ENCODE measurements around the gene CELA3A. TPM values are rescaled to one million over a fixed set of nuclear protein-coding genes. Genes with fewer than 3 reads are reported as not detected.
"Not testable (repeated sequence)": the region's sequence is repeated elsewhere in the genome, so short reads cannot be mapped to it uniquely, and the experiment has no call there.

CELA3A gene
- polyA plus RNA-seq, 2 donors, result 0.47 to 2.6 TPM

DNA sequence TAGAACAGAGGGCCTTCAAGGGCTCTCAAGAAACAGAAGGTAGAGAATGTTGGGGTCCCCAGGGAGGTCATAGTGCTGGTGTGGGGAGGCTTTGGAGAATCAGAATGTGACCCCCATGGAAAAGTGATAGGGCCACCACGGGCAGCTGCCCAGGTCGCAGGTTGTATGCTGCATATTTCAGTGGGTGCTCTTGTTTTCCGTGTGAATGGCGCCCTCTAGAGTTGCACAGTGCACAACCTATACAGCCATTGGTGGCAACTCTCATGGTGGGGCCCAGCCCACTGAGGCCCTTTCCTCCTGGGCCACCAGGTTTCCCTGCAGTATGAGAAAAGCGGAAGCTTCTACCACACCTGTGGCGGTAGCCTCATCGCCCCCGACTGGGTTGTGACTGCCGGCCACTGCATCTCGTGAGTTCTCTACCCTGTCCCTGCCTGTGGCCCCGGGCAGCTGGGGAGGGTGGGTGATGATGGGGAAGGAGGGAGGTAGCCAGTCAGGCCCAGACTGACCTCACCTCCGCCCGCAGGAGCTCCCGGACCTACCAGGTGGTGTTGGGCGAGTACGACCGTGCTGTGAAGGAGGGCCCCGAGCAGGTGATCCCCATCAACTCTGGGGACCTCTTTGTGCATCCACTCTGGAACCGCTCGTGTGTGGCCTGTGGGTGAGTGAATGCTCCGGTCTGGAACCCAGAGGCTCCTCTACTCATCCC lies 20.8 kb upstream of the CELA3A start:
- H3K27me3 ChIP-seq (ENCODE audit: control insufficient read depth in 1 of 2, insufficient read depth in 2 of 2, low read length in 2 of 2); H3K27ac ChIP-seq (ENCODE audit: low read depth in 2 of 2, low read length in 1 of 2); H3K9me3 ChIP-seq (ENCODE audit: control insufficient read depth in 2 of 2, insufficient read depth in 1 of 2, low read depth in 1 of 2, low read length in 1 of 2); H3K4me3 ChIP-seq (ENCODE audit: low read depth in 1 of 2, low read length in 2 of 2); H3K4me1 ChIP-seq (ENCODE audit: control insufficient read depth in 2 of 2, insufficient read depth in 2 of 2, low read length in 1 of 2); H3K36me3 ChIP-seq (ENCODE audit: control insufficient read depth in 2 of 2, insufficient read depth in 2 of 2, low read length in 1 of 2): not testable (repeated sequence)
- WGBS, 2 donors, result 60 to 73% methylated on average over 19 to 21 of the region's 21 CpGs

DNA sequence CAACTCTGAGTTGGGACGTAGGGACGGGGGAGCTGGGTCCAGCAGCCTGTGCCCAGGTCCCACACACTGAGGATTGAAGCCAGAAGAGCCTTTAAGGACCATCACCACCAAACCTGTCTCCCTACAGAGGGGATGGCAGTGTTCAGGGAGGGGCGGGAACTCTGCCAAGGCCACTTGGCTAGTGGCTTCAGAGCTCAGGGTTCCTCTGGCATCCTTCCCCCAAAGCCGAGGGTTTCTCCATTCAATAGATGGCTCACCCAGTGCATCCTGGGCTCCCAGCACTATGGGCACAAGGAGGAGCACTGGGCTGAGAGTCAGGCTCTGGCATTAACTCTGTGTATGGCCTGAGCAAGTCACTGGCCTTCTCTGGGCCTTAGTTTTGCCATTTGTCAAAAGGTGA lies 20.2 kb upstream of the CELA3A start:
- not testable (repeated sequence) for H3K4me1 ChIP-seq (ENCODE audit: control insufficient read depth in 2 of 2, insufficient read depth in 2 of 2, low read length in 1 of 2); H3K9me3 ChIP-seq (ENCODE audit: control insufficient read depth in 2 of 2, insufficient read depth in 1 of 2, low read depth in 1 of 2, low read length in 1 of 2); H3K27ac ChIP-seq (ENCODE audit: low read depth in 2 of 2, low read length in 1 of 2); H3K27me3 ChIP-seq (ENCODE audit: control insufficient read depth in 1 of 2, insufficient read depth in 2 of 2, low read length in 2 of 2); H3K4me3 ChIP-seq (ENCODE audit: low read depth in 1 of 2, low read length in 2 of 2); H3K36me3 ChIP-seq (ENCODE audit: control insufficient read depth in 2 of 2, insufficient read depth in 2 of 2, low read length in 1 of 2)
- WGBS, 2 donors, result 43 to 73% methylated on average over 2 of the region's 4 CpGs

DNA sequence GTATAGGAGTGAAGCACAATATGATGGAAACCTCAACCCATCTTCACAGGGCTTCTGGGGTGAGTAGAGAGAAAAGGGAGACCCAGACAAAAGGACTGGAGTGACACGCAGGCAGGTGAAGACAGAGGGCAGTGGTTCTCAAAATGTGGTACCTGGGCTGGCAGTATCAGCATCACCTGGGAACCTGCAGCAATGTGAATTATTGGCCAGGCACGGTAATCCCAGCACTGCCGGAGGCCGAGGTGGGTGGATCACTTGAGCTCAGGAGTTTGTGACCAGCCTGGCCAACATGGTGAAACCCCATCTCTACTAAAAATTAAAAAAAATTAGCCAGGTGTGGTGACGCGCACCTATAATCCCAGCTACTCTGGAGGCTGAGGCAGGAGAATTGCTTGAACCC lies 19.3 kb upstream of the CELA3A start:
- not testable (repeated sequence) for H3K27me3 ChIP-seq (ENCODE audit: control insufficient read depth in 1 of 2, insufficient read depth in 2 of 2, low read length in 2 of 2); H3K9me3 ChIP-seq (ENCODE audit: control insufficient read depth in 2 of 2, insufficient read depth in 1 of 2, low read depth in 1 of 2, low read length in 1 of 2); H3K36me3 ChIP-seq (ENCODE audit: control insufficient read depth in 2 of 2, insufficient read depth in 2 of 2, low read length in 1 of 2); H3K4me3 ChIP-seq (ENCODE audit: low read depth in 1 of 2, low read length in 2 of 2); H3K4me1 ChIP-seq (ENCODE audit: control insufficient read depth in 2 of 2, insufficient read depth in 2 of 2, low read length in 1 of 2); H3K27ac ChIP-seq (ENCODE audit: low read depth in 2 of 2, low read length in 1 of 2)
- WGBS, 2 donors, result 65 to 70% methylated on average over 6 of the region's 6 CpGs

DNA sequence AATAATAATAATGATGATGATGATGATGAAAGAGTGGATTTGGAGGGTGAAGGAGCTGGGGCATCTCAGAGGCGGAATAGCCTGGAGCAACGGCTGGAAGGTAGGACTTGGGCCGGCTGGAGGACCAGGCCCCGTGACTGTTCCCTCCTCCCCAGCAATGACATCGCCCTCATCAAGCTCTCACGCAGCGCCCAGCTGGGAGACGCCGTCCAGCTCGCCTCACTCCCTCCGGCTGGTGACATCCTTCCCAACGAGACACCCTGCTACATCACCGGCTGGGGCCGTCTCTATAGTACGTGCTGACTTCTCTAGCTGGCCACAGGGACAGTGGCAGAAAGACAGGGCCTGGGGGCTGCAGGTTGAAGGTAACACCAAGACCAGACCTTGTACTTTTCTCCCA lies 17.9 kb upstream of the CELA3A start:
- H3K4me1 ChIP-seq (ENCODE audit: control insufficient read depth in 2 of 2, insufficient read depth in 2 of 2, low read length in 1 of 2); H3K27me3 ChIP-seq (ENCODE audit: control insufficient read depth in 1 of 2, insufficient read depth in 2 of 2, low read length in 2 of 2); H3K36me3 ChIP-seq (ENCODE audit: control insufficient read depth in 2 of 2, insufficient read depth in 2 of 2, low read length in 1 of 2); H3K27ac ChIP-seq (ENCODE audit: low read depth in 2 of 2, low read length in 1 of 2); H3K4me3 ChIP-seq (ENCODE audit: low read depth in 1 of 2, low read length in 2 of 2); H3K9me3 ChIP-seq (ENCODE audit: control insufficient read depth in 2 of 2, insufficient read depth in 1 of 2, low read depth in 1 of 2, low read length in 1 of 2): not testable (repeated sequence)
- 75 to 79% methylated on average over 4 to 10 of the region's 15 CpGs for WGBS, 2 donors

DNA sequence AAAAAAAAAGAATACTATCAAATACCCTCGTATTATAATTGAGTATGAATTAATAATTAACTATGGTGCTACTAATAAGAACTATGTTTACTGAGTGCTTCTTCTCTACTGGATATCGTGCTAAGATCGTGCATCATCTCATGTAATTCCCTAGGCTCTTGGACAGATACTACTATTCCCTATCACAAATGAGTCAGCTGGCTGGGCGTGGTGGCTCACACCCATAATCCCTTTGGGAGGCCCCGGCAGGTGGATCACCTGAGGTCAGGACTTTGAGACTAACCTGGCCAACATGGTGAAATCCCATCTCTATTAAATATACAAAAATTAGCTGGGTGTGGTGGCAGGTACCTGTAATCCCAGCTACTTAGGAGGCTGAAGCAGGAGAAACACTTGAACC lies 15.6 kb upstream of the CELA3A start:
- H3K36me3 ChIP-seq (ENCODE audit: control insufficient read depth in 2 of 2, insufficient read depth in 2 of 2, low read length in 1 of 2); H3K4me1 ChIP-seq (ENCODE audit: control insufficient read depth in 2 of 2, insufficient read depth in 2 of 2, low read length in 1 of 2); H3K9me3 ChIP-seq (ENCODE audit: control insufficient read depth in 2 of 2, insufficient read depth in 1 of 2, low read depth in 1 of 2, low read length in 1 of 2); H3K27me3 ChIP-seq (ENCODE audit: control insufficient read depth in 1 of 2, insufficient read depth in 2 of 2, low read length in 2 of 2); H3K27ac ChIP-seq (ENCODE audit: low read depth in 2 of 2, low read length in 1 of 2); H3K4me3 ChIP-seq (ENCODE audit: low read depth in 1 of 2, low read length in 2 of 2): not testable (repeated sequence)
- WGBS, 2 donors, result 54% methylated on average over 4 of the region's 5 CpGs; no CpG with 5 or more reads in 1 of the 2 donors

DNA sequence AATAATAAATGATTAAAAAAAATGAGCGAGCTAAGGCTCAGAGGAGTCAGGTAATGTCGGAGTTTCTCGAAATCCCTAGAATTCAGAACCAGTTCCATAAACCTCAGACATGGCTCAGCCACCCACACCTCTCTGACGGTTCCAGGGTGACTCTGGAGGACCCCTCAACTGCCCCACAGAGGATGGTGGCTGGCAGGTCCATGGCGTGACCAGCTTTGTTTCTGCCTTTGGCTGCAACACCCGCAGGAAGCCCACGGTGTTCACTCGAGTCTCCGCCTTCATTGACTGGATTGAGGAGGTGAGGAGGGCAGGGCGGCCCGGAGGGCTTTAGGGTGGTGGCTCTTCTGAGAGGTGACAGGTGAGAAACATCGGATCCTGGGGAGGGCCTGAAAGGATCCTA lies 15.1 kb upstream of the CELA3A start:
- not testable (repeated sequence) for H3K36me3 ChIP-seq (ENCODE audit: control insufficient read depth in 2 of 2, insufficient read depth in 2 of 2, low read length in 1 of 2); H3K4me3 ChIP-seq (ENCODE audit: low read depth in 1 of 2, low read length in 2 of 2); H3K4me1 ChIP-seq (ENCODE audit: control insufficient read depth in 2 of 2, insufficient read depth in 2 of 2, low read length in 1 of 2); H3K27ac ChIP-seq (ENCODE audit: low read depth in 2 of 2, low read length in 1 of 2); H3K27me3 ChIP-seq (ENCODE audit: control insufficient read depth in 1 of 2, insufficient read depth in 2 of 2, low read length in 2 of 2); H3K9me3 ChIP-seq (ENCODE audit: control insufficient read depth in 2 of 2, insufficient read depth in 1 of 2, low read depth in 1 of 2, low read length in 1 of 2)
- WGBS, 2 donors, result 74 to 77% methylated on average over 10 of the region's 12 CpGs

DNA sequence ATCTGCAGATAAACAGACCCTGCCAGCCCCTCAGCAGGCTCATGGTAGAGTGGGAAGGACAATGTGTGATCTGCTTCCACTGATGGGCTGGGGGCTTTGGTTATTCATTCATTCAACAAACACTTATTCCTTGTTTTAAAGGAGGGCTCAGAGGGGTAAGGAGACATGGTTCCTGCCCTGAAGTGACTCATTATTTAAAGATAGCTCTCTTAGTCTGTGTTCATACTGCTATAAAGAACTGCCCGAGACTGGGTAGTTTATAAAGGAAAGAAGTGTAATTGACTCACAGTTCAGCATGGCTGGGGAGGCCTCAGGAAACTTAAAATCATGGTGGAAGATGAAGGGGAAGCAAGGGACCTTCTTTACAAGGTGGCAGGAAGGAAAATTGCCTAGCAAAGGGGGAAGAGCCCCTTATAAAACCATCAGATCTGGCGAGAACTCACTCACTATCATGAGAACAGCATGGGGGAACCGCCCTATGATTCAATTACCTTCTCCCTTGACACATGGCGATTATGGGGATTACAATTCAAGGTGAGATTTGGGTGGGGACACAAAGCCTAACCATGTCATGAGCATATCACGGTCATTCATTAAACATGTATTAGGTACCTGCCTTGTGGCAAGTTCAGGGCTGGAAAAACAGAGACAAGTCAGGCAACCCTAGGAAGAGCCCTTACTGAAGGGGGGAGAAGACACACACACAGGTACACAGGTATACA lies 11.6 kb upstream of the CELA3A start:
- H3K27me3 ChIP-seq (ENCODE audit: control insufficient read depth in 1 of 2, insufficient read depth in 2 of 2, low read length in 2 of 2); H3K4me3 ChIP-seq (ENCODE audit: low read depth in 1 of 2, low read length in 2 of 2); H3K27ac ChIP-seq (ENCODE audit: low read depth in 2 of 2, low read length in 1 of 2); H3K4me1 ChIP-seq (ENCODE audit: control insufficient read depth in 2 of 2, insufficient read depth in 2 of 2, low read length in 1 of 2); H3K9me3 ChIP-seq (ENCODE audit: control insufficient read depth in 2 of 2, insufficient read depth in 1 of 2, low read depth in 1 of 2, low read length in 1 of 2); H3K36me3 ChIP-seq (ENCODE audit: control insufficient read depth in 2 of 2, insufficient read depth in 2 of 2, low read length in 1 of 2): not testable (repeated sequence)
- 33 to 64% methylated on average over 2 of the region's 5 CpGs for WGBS, 2 donors

DNA sequence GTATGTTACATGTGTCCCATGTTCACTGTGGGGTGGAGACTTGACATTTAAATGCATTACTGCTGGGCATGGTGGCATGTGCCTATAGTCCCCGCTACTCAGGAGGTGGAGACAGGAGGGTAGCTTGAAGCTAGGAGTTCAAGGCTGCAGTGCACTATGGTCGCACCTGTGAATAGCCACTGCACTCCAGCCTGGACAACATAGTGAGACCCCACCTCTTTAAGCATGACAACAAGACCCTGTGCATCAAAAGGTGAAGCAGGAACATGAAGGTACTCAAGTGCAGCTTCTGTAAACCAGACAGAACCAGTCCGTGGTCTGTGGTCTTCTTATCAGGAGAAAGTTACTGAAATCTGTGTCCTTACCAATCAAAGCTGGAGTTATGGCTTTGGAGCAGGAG lies 9.3 kb upstream of the CELA3A start:
- H3K4me1 ChIP-seq (ENCODE audit: control insufficient read depth in 2 of 2, insufficient read depth in 2 of 2, low read length in 1 of 2); H3K36me3 ChIP-seq (ENCODE audit: control insufficient read depth in 2 of 2, insufficient read depth in 2 of 2, low read length in 1 of 2); H3K9me3 ChIP-seq (ENCODE audit: control insufficient read depth in 2 of 2, insufficient read depth in 1 of 2, low read depth in 1 of 2, low read length in 1 of 2); H3K27me3 ChIP-seq (ENCODE audit: control insufficient read depth in 1 of 2, insufficient read depth in 2 of 2, low read length in 2 of 2); H3K4me3 ChIP-seq (ENCODE audit: low read depth in 1 of 2, low read length in 2 of 2); H3K27ac ChIP-seq (ENCODE audit: low read depth in 2 of 2, low read length in 1 of 2): not testable (repeated sequence)
- WGBS, 2 donors, result 79 to 85% methylated on average over 2 to 3 of the region's 3 CpGs

DNA sequence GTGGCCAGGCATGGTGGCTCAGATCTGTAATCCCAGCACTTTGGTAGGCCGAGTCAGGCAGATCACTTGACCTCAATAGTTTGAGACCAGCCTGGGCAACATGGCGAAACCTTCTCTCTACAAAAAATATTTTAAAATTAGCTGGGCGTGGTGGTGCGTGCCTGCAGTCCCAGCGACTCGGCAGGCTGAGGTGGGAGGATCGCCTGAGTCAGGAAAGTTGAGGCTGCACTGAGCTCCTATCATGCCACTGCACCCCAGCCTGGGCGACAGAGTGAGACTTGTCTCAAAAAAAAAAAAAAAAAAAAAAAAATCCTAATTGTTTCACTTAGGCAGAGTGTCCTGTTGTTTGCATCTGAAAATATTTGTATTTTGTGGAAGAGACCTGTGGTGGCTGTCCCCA lies 6.7 kb upstream of the CELA3A start:
- H3K27ac ChIP-seq (ENCODE audit: low read depth in 2 of 2, low read length in 1 of 2); H3K4me3 ChIP-seq (ENCODE audit: low read depth in 1 of 2, low read length in 2 of 2); H3K9me3 ChIP-seq (ENCODE audit: control insufficient read depth in 2 of 2, insufficient read depth in 1 of 2, low read depth in 1 of 2, low read length in 1 of 2); H3K4me1 ChIP-seq (ENCODE audit: control insufficient read depth in 2 of 2, insufficient read depth in 2 of 2, low read length in 1 of 2); H3K27me3 ChIP-seq (ENCODE audit: control insufficient read depth in 1 of 2, insufficient read depth in 2 of 2, low read length in 2 of 2); H3K36me3 ChIP-seq (ENCODE audit: control insufficient read depth in 2 of 2, insufficient read depth in 2 of 2, low read length in 1 of 2): not testable (repeated sequence)
- 89 to 90% methylated on average over 8 of the region's 8 CpGs for whole genome bisulfite sequencing, 2 donors

DNA sequence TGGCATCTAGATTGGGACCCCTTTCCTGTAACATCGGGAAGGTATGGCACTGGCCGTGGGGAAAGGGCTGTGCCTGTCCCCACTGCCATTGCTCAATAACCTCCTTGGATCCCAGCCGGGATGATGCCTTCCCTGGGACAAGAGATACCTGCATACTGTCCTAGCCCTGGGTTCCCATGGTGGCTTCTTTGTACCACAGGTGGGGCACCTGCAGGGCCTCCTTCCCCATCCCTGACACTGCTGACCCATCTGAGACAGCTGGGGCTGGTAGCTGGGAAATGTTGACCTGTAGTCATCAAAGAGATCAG lies 4.8 kb upstream of the CELA3A start:
- H3K4me1 ChIP-seq (ENCODE audit: control insufficient read depth in 2 of 2, insufficient read depth in 2 of 2, low read length in 1 of 2); H3K27me3 ChIP-seq (ENCODE audit: control insufficient read depth in 1 of 2, insufficient read depth in 2 of 2, low read length in 2 of 2); H3K4me3 ChIP-seq (ENCODE audit: low read depth in 1 of 2, low read length in 2 of 2); H3K36me3 ChIP-seq (ENCODE audit: control insufficient read depth in 2 of 2, insufficient read depth in 2 of 2, low read length in 1 of 2); H3K27ac ChIP-seq (ENCODE audit: low read depth in 2 of 2, low read length in 1 of 2); H3K9me3 ChIP-seq (ENCODE audit: control insufficient read depth in 2 of 2, insufficient read depth in 1 of 2, low read depth in 1 of 2, low read length in 1 of 2): not testable (repeated sequence)
- WGBS, 2 donors, result 77 to 83% methylated on average over 3 of the region's 3 CpGs

Measured in esophagus (tissue), 2 donors.